Measurements from ENCODE around the gene PKIG.
"Not testable (repeated sequence)": the region's sequence is repeated elsewhere in the genome, so short reads cannot be mapped to it uniquely, and the experiment has no call there.

The PKIG gene

DNA sequence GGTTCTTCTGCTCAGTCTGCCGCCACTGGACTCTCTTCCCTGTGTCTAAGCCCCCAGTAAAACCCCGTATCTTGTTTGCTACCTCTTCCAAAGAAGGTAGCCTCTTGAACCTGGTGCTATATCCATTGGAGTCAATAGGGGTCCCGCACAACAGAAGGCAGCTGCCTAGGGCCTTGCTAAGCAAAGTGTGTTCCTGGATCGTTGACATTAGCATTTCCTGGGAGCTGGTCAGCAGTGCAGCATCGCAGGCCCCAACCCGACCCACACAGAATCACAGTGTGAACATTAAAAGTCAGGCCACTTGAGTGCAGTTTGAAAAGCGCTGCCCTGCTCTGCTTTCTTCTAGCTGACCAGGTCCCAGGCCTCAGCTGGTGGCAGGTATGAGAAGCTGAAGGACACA is 66.2 kb downstream of the PKIG start:
- peak overlapping the region; percentile 99 for H3K4me3 ChIP-seq (ENCODE audit: low read length)
- DNase-seq (ENCODE audit: low read depth, low spot score), result peak; percentile 69

DNA sequence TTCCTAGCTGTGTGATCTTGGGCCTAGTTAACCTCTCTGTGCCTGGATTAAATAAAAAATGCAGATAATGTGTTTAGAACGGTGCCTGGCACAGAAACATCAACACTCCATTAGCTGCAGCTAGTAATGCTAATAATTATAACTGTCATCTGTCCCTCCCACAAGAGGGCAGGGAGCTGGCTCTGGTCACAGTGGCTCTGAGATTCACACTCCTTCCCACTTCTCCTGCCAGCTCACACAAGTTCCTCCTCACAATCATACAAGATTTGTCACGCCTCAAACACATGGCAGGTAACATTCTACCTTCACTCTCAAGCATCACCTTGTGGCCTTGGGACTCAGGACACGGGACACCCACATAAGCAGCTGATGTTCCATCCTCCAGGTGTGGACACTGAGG is 66.7 kb downstream of the PKIG start:
- H3K4me3 ChIP-seq (ENCODE audit: low read length), result peak overlapping the region; percentile 99

DNA sequence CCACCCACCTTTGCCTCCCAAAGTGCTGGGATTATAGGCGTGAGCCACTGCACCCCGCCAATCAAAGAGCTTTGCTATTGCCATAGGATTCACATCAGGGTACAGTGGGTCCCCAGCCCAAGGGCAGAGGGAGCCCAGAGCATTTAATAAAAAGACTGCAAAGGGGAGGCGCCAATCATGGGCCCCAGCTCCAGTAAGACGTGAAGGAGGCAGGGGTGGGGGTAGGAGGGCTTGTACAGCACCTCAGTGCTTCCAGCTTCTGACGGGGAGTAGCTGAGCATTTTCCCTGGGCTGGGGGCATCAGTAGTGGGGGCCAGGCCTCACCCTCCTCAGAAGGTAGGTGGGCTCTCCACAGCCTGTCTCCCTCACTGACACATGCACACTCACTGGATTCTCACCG is 67.6 kb downstream of the PKIG start:
- H3K4me3 ChIP-seq (ENCODE audit: low read length), result peak overlapping the region; percentile 99
- DNase-seq (ENCODE audit: low read depth, low spot score), result no peak

More for the DNA sequence above, 66.7 kb downstream of the PKIG start:
- DNase-seq (ENCODE audit: low read depth, low spot score), result no peak

DNA sequence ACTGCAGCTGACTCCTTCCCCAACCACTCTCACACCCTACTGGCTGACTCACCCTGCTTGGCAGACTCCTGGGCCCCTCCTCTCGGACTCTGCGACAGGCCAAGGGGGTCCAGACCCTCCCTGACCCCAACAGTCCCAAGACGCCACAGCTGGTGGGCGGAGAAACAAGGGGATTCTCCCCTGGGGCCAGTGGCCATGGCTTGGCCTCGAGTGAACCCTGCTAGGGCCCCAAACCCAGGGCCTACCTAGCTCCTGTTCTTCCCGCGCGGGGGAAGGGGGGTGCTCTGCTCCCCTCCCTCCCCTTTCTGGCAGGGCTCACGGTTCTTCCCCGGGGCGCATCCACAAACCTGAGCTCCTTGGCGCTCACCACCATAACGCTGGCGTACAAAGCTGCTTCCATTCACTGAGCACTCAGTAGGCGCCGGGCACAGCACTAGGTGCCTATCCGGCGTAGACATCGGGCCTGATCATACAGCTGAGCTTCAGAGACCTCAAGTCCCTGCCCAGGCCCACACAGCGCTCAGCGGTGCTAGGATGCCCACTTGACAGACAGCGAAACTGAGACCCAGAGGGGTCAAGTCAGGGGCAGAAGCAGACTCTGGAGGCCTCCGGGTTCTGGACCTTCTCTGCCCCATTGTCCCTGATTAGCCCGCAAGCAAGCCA is 68.5 kb downstream of the PKIG start:
- peak overlapping the region; percentile 99 for H3K4me3 ChIP-seq (ENCODE audit: low read length)

DNA sequence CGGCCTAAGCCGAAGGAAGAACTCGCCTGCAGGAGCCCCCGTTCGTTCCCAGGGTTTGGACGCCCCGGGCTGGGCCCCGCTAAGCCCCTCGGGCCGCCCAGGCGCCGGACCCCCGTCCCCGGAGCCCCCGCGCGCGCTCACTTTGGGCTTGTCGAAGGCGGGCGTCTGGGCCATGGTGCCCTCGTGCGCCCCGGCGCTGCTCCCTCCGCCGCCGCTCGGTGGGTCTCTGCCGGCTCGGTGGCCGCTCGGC is 69.0 kb downstream of the PKIG start:
- no peak for DNase-seq (ENCODE audit: low read depth, low spot score)

More for the DNA sequence above, 68.5 kb downstream of the PKIG start:
- DNase-seq (ENCODE audit: low read depth, low spot score), result no peak

DNA sequence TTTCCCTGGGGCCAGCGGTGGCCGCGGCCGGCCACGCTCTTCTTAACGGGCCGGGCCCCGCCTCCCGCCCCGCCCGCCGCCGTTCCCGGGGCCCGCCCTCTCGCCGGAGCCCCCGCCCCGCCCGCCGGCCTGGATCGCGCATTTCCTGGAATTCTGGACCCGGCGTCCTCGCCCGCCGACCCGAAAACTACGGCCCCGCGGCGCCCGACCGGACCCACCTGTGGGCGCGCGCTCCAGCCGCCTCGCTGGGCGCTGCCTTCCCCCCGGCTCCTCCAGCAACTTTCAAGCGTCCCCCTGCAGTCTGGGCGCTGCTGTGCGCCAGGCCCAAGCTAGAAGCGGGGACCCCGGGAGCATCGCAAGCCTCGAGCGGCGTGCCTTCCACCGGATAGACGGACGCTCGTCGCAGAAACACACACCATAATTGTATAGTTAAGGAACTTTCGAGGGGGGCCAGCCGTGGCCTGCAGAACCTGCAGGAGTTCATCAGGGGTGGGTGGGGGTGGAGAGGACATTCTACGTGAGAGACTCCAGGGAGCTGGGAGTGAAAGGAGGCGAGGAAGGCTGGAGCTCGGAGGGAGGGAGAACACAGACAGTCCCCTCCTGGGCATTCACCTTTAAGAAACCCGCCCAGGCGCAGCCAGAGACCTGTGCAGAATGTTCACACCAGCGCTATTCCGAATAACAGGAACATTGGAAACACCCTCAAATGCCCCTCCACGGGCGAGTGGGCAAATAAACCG is 69.5 kb downstream of the PKIG start, which contains the start of gene ADA:
Gene ADA, minus strand, starts transcription at position 16 of the 740 bp plus-strand sequence. CDS start 92 bp downstream, outside the sequence.
- DNase-seq (ENCODE audit: low read depth, low spot score), result no peak
- peak within 1 kb of the TSS; percentile 99 for H3K4me3 ChIP-seq (ENCODE audit: low read length)

More for the DNA sequence above, 69.0 kb downstream of the PKIG start:
- H3K4me3 ChIP-seq (ENCODE audit: low read length), result peak overlapping the region; percentile 99

DNA sequence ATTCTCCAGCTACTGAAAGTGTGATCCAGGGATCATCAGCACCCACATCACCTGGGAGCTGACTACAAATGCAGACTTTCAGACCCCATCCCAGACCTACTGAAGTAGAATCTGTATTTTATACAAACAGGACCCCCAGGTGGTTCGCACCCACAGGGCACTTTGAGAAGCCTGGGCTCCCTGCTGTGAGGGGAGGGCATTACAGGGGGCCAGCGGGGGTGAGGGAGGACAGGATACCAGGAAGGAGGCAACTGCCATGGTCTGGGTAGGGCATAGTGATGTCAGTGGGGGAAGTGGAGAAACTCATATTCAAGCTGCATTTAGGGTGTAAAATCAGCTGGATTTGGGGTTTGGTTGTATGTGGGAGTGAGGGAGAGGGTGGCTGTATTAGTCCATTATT is 71.2 kb downstream of the PKIG start:
- no peak for DNase-seq (ENCODE audit: low read depth, low spot score)
- H3K4me3 ChIP-seq (ENCODE audit: low read length), result no peak overlapping the region

DNA sequence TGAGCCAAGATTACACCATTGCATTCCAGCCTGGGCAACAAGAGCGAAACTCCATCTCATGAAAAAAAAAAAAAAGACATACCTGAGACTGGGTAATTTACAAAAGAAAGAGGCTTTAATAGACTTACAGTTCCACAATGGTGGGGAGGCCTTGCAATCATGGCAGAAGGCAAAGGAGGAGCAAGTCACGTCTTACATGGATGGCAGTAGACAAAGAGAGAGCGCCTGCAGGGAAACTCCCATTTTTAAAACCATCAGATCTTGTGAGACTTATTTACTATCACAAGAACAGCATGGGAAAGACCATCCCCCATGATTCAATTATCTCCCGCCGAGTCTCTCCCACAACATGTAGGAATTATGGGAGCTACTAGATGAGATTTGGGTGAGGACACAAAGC is 71.8 kb downstream of the PKIG start:
- DNase-seq (ENCODE audit: low read depth, low spot score); H3K4me3 ChIP-seq (ENCODE audit: low read length): not testable (repeated sequence)

DNA sequence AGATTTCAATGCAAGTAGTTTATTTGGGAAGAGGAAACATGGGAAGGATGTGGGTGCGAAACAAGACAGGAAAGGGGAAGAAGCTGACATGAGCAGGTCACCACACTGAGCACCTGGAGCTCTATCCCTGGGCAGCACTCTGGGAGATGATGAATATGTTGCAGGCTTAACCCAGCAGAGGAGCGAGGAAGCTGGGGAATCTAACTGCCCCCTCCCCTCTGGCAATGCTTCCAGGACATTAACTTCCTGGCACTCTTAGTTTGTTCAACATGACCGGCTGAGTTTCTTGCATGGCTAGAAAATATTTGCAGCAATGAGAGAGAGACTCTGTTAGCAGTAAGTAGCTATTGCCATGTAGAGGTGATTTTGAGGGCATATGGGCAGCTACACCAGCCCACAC is 74.1 kb downstream of the PKIG start:
- H3K4me3 ChIP-seq (ENCODE audit: low read length), result no peak overlapping the region
- no peak for DNase-seq (ENCODE audit: low read depth, low spot score)

DNA sequence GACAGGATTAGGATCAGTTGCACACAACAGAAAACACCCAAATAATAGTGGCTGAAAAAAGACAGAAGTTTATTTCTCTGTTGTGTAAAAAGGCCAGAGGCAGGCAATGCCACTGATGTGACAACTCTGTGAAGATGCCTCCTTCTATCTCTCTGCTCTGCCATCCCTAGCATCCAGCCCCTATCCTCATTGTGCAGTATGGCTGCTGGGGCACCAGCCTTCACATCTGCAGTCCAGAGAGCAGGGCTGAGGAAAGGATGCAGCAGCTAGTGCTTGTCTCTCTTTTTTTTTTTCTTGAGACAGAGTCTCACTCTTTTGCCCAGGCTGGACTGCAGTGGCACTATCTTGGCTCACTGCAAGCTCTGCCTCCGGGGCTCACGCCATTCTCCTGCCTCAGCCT is 75.5 kb downstream of the PKIG start:
- no peak for DNase-seq (ENCODE audit: low read depth, low spot score)
- H3K4me3 ChIP-seq (ENCODE audit: low read length), result no peak overlapping the region

DNA sequence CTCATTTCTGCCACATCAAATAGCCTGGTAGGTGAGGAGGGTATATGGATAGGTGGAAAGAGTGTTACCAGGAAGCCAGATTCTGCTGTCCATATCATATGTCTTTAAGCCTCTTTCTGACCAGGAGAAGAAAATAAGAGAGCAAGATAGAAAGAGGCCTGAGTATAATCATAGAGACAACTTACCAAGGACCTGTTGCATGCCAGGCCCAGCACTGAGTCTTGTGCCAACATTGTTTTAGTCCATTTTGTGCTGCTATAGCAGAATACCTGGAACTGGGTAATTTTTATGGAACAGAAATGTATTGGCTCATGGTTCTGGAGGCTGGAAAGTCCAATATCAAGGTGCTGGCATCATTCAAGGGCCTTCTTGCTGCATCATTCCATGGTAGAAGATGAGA is 76.4 kb downstream of the PKIG start:
- H3K4me3 ChIP-seq (ENCODE audit: low read length), result no peak overlapping the region
- DNase-seq (ENCODE audit: low read depth, low spot score), result no peak

DNA sequence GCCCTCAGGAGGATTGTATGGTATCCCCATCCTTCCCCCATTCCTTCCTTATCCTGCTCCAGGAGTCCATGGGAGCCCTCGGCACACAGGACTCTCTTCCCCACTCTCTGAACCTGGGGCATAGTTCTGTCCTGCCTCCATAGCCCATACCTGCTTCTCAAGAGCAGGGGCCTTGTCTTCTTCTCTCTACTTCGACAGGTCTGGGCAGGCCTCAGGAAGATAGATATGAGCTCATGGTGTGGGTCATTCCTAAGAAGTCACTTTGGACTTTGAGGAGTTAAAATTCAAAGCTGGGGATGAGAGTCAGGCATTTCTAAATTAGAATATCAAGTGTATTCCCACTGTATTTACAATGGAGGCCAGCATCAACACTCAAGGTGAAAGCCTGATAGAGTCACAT is 77.6 kb downstream of the PKIG start:
- no peak overlapping the region for H3K4me3 ChIP-seq (ENCODE audit: low read length)
- no peak for DNase-seq (ENCODE audit: low read depth, low spot score)

DNA sequence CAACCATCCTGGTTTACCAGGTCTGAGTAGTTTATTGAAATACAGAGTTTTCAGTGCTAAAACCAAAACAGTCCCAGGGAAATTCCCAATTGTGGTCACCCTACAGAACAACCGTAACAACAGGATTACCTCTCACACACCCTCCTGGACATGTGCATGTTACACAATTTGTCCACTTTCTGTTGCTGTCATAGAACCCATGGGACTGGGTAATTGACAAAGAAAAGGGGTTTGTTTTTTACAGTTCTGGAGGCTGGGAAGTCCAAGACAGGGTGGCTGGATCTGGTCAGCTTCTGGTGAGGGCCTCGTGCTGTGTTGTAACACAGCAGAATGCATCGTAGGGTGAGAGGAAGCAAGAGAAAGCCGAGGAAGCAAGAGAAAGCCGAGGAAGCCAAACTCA is 78.2 kb downstream of the PKIG start:
- no peak overlapping the region for H3K4me3 ChIP-seq (ENCODE audit: low read length)
- DNase-seq (ENCODE audit: low read depth, low spot score), result no peak

DNA sequence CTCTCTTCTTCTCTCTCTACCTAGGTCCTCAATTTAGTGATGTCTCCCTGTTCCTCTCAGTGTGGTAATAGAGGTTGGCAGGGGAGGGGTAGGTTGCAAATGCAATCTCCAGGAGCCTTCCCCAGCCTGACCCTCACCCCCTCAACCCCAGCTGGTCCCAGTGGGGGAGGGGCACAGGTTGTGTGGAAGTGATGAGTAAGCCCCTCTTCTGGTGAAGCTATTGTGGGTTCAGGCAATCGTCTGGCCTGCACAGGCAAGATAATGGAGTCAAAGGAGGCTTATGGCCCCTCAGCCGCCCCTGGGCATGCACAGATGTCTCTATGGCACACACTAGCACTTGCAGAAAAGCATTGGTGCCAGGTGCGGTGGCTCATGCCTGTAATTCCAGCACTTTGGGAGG is 79.9 kb downstream of the PKIG start:
- no peak overlapping the region for H3K4me3 ChIP-seq (ENCODE audit: low read length)
- no peak for DNase-seq (ENCODE audit: low read depth, low spot score)

DNA sequence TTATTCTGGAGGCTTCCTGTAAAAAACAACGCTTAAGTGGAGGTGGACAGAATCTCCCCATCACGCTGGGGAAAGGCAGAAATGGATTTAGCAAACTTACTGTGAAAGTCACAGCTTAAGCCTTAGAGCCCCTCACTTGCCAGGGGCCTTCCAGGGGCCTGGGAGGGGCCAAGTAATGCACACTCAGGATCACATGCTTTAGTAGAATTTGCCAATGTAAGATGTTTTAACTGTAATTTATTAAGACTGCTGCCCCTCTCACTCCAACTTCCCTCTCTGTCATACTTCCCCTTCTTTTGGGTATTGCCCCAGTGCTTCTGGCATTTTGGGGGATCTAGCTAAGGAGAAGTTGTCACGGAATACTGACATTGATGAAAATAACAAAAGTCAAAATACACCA is 81.8 kb downstream of the PKIG start:
- DNase-seq (ENCODE audit: low read depth, low spot score), result no peak
- no peak overlapping the region for H3K4me3 ChIP-seq (ENCODE audit: low read length)

DNA sequence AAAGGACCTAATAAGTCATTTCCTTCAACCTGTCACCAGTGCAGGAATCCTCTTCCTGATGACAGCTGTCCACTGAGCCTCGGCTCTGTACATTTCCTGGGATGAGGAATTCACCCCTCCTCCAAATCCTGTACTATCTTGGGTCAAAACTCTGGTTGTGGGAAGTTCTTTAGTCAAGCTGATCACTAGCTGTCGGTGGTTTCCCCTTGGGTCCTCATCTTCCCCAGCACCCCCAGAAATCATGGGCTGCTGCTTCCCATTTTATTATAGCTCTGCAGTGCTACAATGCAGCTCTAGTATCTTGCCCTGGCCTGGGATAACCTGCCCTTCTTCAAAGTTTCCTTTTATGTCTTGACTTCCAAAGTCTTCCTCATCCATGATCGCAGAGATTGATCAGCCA is 83.7 kb downstream of the PKIG start:
- no peak overlapping the region for H3K4me3 ChIP-seq (ENCODE audit: low read length)
- no peak for DNase-seq (ENCODE audit: low read depth, low spot score)

Measured in Jurkat, Clone E6-1 (cell line).